ENCODE data around the gene MTCL1. TPM values are rescaled to one million over a fixed set of nuclear protein-coding genes. Genes with fewer than 3 reads are reported as not detected.

Gene MTCL1
- total and polyA plus RNA-seq, 10 donors, result 1.6 to 7.5 (median 3.9) TPM

GRCh38 chr18:8779251-8779650, 73.9 kb downstream of the MTCL1 start:
- Histone ChIP-seq H3K36me3 (no peaks in the 10 kb centered on the region), H3K4me1 (no peaks in the 10 kb centered on the region), H3K27ac (no peak overlapping the region), H3K4me3 (no peak overlapping the region), H3K27me3 (replicated peaks in 1 of 7) (no peaks in the 10 kb centered on the region), H3K9me3 (no peaks in the 10 kb centered on the region)
- TF ChIP-seq POLR2AphosphoS5 (IDR thresholded peaks at IDR 0.05), result no peak
- 92 to 96% (median 93%) methylated on average over 14 of the region's 14 CpGs for WGBS, 5 donors
- intact Hi-C loops (cut with DNase I; ENCODE audit: low total_unique reads), result no loop called here
- no peak for DNase-seq

DNA sequence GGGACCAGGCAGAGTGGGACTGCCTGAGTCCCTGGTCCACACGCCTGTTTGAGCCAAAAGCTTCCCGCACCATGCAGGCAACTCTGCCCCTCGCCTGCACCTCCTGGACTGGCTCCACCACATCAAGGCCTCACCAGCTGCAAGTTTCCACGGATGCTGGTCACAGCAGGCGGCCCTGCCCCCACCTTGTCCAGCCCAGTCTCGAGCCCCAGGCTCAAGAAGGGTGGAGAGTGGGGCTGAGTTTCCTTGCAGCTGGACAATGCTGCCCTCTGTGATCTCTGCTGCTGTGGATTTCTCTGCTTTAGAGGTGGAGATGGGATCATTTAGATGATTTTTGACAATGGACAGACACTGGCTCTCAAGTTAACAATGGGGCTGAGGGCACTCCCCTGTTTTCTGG, 74.9 kb downstream of the MTCL1 start:
- Histone ChIP-seq H3K27ac (no peak overlapping the region), H3K9me3 (no peaks in the 10 kb centered on the region), H3K36me3 (no peaks in the 10 kb centered on the region), H3K4me3 (no peak overlapping the region), H3K4me1 (no peaks in the 10 kb centered on the region), H3K27me3 (replicated peaks in 1 of 7) (no peaks in the 10 kb centered on the region)
- TF ChIP-seq POLR2AphosphoS5 (IDR thresholded peaks at IDR 0.05), result no peak
- TF ChIP-seq, protein P1, sequence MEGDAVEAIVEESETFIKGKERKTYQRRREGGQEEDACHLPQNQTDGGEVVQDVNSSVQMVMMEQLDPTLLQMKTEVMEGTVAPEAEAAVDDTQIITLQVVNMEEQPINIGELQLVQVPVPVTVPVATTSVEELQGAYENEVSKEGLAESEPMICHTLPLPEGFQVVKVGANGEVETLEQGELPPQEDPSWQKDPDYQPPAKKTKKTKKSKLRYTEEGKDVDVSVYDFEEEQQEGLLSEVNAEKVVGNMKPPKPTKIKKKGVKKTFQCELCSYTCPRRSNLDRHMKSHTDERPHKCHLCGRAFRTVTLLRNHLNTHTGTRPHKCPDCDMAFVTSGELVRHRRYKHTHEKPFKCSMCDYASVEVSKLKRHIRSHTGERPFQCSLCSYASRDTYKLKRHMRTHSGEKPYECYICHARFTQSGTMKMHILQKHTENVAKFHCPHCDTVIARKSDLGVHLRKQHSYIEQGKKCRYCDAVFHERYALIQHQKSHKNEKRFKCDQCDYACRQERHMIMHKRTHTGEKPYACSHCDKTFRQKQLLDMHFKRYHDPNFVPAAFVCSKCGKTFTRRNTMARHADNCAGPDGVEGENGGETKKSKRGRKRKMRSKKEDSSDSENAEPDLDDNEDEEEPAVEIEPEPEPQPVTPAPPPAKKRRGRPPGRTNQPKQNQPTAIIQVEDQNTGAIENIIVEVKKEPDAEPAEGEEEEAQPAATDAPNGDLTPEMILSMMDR (IDR thresholded peaks at IDR 0.05 in 8 of 11, conservative IDR thresholded peaks at IDR 0.05 in 3 of 11), result no peak
- no peak for TF ChIP-seq POLR2A (IDR thresholded peaks at IDR 0.05)
- DNase-seq, result no peak
- WGBS, 5 donors, result 75 to 90% (median 81%) methylated on average over 5 to 6 of the region's 6 CpGs
- intact Hi-C loops (cut with DNase I; ENCODE audit: low total_unique reads), result no loop called here

GRCh38 chr18:8781671-8782070, 76.3 kb downstream of the MTCL1 start:
- H3K4me1 ChIP-seq, result peaks cover 0 to 5% (median 0%) of the 10 kb centered on the region in 6 donors
- H3K27ac ChIP-seq, result no peak overlapping the region
- no peaks in the 10 kb centered on the region for H3K9me3 ChIP-seq
- TF ChIP-seq, protein P1 (IDR thresholded peaks at IDR 0.05 in 8 of 11, conservative IDR thresholded peaks at IDR 0.05 in 3 of 11), result no peak
- TF ChIP-seq POLR2AphosphoS5 (IDR thresholded peaks at IDR 0.05), result no peak
- no peak for TF ChIP-seq POLR2A (IDR thresholded peaks at IDR 0.05)
- peaks cover 0 to 6% (median 0%) of the 10 kb centered on the region in 7 donors for H3K27me3 ChIP-seq (replicated peaks in 1 of 7)
- no peak overlapping the region for H3K4me3 ChIP-seq
- intact Hi-C loops (cut with DNase I; ENCODE audit: low total_unique reads), result no loop called here
- WGBS, 5 donors, result 84 to 95% (median 89%) methylated on average over 12 of the region's 12 CpGs
- no peaks in the 10 kb centered on the region for H3K36me3 ChIP-seq
- DNase-seq, result no peak

- DNase-seq, result no peak
- Histone ChIP-seq H3K36me3 (no peaks in the 10 kb centered on the region), H3K4me3 (no peak overlapping the region), H3K9me3 (no peaks in the 10 kb centered on the region), H3K27me3 (replicated peaks in 1 of 7) (peaks cover 0 to 7% (median 0%) of the 10 kb centered on the region in 7 donors), H3K27ac (no peak overlapping the region), H3K4me1 (peaks cover 0 to 8% (median 0%) of the 10 kb centered on the region in 6 donors)
- TF ChIP-seq POLR2A (IDR thresholded peaks at IDR 0.05), result no peak
- TF ChIP-seq POLR2AphosphoS5 (IDR thresholded peaks at IDR 0.05), result no peak
- TF ChIP-seq, protein P1 (IDR thresholded peaks at IDR 0.05 in 8 of 11, conservative IDR thresholded peaks at IDR 0.05 in 3 of 11), result no peak
- intact Hi-C loops (cut with DNase I; ENCODE audit: low total_unique reads), result no loop called here
- 92 to 95% (median 93%) methylated on average over 28 of the region's 28 CpGs for WGBS, 5 donors
Measured at GRCh38 chr18:8783335-8783993, 78.1 kb downstream of the MTCL1 start.
